ENCODE data around the gene DLX2.

Gene DLX2

DNA sequence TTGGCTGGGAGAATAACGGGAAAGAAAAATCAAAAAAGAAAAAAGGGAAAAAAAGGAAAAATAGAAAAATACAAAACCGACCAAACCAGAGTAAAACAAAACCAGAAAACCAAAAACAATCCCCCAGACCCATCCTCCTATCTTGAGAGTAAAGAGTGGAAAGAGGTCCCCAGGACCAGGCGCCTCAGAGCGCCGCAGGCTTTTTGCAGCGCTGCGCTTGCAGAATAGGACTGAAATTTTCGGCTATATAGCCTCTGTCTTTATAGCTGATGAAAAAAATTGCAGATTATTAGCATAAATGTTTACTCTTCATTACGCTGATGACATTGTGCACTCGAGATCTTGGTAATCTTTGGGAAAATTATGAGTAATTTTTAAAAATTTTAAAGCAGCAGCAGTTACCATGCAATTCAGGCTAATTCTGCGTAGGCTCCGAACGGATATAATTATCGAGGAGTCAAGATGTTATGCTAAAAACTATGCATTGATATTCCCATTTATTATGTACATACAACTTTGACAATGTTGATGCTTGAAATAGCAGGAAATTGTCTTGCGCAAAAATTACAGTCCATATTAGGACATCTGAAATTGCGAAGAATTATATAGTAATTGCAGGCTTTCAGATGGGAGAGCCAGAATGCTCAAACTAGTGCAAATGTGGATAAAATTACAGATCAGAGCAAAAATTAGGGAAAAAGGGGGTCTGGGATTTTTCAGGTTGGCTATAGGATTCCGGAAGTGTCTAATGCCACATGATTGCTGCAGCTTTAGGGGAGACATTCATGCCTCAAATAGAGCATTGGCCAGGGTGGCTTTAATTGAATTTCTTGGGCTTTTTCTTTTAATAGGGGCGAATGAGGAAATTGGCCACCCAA, 9.0 kb downstream of the DLX2 start:
- no peak for DNase-seq

DNA sequence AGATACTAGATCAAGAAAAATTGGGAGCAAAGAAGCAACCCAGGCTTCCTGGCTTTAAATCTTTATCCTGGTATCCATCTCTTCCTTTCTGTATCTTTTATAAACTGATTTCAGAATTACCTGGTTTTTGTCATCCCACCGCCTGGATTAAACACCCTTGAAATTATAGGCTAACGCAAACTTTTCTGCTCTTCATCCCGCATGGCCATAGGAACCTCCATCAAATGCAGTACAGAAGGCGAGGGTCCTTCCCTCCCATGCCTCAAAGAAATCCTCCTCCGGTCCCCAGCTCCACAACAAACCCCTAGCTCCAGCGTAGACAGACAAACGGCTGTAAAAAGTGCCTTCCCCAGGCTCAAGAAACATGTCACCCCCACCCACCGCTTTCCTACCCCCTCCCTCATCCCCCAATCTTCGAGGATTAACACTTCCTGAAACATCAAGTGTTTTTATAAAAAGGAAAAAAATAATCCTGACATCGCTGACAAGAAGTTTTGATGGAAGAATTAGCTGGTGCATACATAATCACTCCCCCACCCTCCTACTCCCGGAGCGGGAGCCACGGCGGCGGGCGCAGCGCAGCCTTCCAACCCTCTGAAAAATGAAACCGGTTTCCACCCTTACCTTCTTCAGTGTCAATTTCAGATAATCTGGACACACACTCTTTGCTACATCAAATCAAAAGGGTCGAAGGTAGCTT, 9.8 kb downstream of the DLX2 start:
- no peak for DNase-seq

- no peak for DNase-seq
These were observed 10.7 kb downstream of the DLX2 start for GRCh38 chr2:172091761-172092566.

- DNase-seq, result no peak
These were observed 11.6 kb downstream of the DLX2 start for GRCh38 chr2:172091000-172091641.

GRCh38 chr2:172090044-172090961, 12.4 kb downstream of the DLX2 start:
- DNase-seq, result no peak

GRCh38 chr2:172089633-172090032, 13.1 kb downstream of the DLX2 start:
- DNase-seq, result no peak

DNA sequence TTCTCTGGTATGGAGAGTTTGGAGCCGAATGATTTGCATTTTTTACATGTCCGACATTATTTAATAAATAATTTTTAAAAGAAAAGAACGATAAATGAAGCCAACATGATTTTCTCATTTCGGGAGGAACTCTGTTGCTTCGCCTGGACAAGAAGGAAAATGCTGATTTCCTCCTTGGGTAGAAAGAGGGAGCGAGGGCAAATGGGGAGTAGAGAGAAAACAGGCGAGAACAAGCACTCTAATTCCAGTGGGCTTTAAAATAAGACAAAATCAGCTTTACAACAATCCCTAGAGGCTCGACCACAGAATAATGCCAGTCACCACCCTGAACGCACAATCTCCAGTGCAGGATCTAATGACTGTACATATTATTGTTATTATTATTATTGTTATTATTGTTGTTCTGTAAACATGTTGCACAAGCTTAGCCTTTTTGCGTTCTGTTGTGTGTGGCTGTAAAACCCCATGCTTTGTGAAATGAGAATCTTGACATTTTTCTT, 13.6 kb downstream of the DLX2 start:
- no peak for DNase-seq

- no peak for DNase-seq
These were observed 14.3 kb downstream of the DLX2 start for GRCh38 chr2:172088245-172089004.

DNA sequence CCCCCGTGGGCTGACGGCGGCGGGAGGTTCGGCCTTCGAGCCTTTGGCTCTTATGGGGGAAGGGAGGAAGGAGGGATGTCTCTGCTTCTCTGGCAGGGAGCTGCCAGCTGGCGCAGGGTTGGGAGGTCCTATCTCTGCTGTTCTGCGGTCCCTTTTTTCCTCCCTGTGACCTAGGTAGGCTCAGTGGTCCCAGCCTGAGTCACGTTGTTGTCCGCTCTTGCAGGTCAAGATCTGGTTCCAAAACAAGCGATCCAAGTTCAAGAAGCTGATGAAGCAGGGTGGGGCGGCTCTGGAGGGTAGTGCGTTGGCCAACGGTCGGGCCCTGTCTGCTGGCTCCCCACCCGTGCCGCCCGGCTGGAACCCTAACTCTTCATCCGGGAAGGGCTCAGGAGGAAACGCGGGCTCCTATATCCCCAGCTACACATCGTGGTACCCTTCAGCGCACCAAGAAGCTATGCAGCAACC, 14.9 kb downstream of the DLX2 start:
- DNase-seq, result no peak

- DNase-seq, result no peak
These were observed 15.4 kb downstream of the DLX2 start for GRCh38 chr2:172087207-172087779.

GRCh38 chr2:172086241-172087206, 16.2 kb downstream of the DLX2 start:
- peak; percentile 50 for DNase-seq

- DNase-seq, result no peak
These were observed 17.1 kb downstream of the DLX2 start, which contains the start of gene DLX1 for GRCh38 chr2:172085460-172086159. Gene DLX1 (plus strand): TSS chr2:172085507. CDS start chr2:172085678, 171 bp downstream.

- peak; percentile 69 for DNase-seq
These were observed 17.8 kb downstream of the DLX2 start for GRCh38 chr2:172084645-172085459.

DNA sequence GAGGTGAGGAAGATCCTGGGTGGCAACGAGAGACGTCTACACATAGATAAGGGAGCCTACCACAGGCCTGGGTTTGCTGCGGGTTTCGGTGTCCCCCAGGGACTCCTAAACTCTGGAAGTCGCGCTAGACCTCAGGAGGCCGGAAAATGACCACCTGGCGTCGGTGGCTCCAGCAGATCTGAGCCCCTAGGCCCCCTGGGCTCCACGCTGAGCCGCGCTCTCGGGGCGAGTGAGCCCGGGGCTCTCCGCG, 18.4 kb downstream of the DLX2 start:
- DNase-seq, result no peak

- DNase-seq, result no peak
These were observed 18.9 kb downstream of the DLX2 start for GRCh38 chr2:172083628-172084394.

DNA sequence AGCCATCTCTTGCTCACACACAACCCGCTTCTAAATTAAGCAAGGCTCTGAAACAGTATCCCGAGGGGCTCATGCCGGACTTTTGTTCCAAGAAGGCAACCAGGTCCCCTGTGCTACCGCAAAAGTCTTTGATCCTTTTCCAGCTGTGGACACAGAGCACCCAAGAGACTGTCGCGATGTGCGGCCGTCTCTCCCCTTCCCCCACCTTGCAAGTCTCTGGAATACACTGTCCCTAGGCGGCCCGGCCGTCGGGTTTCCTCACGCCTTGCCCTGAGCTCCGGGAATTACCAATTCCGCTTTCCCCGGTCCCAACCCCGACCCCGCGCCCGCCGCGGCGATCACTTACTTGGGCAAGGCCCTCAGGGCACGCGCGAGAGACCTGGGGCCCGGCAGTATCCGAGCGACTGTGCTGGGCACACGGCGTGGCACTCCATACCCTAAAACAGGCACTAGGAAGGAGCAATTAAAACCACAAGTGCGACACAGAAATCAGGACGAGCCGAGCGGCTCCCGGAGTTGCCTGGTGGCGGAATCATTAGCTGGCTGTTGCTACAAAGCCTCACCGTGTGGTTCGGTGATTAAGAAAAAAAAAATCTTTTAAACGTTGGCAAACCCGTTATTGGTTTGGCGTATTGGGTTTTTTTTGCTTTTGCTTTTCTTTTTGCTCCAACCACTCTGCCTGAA, 19.6 kb downstream of the DLX2 start:
- DNase-seq, result no peak
